NB4 (cell line): ENCODE measurements around the gene CCDC85C.
A peak's percentile ranks its signal among the peaks of the same experiment; 100 is the strongest.

Source experiments
- CTCF ChIP-seq: IDR thresholded peaks from one replicate; pipeline ENCODE4 v1.5.1; 2012; ENCODE audit warnings: low read depth, low read length
- MAX ChIP-seq: IDR thresholded peaks from 2 replicates; pipeline ENCODE4 v1.6.1; 2011; ENCODE audit warnings: low read depth, low read length
- MYC ChIP-seq: IDR thresholded peaks from 2 replicates; pipeline ENCODE4 v1.6.1; 2011; ENCODE audit warnings: low read depth, low read length
- POLR2A ChIP-seq: IDR thresholded peaks from 2 replicates; pipeline ENCODE4 v1.6.1; 2011; ENCODE audit warnings: mild to moderate bottlenecking; ENCODE audit not compliant: insufficient read length; ENCODE audit errors: extremely low read depth

- TF ChIP-seq CTCF, result no peak
- TF ChIP-seq MYC, result no peak
- TF ChIP-seq POLR2A, result no peak
- peak; percentile 46 for TF ChIP-seq MAX
Observed at GRCh38 chr14:99602054-99602787, 1.8 kb downstream of the CCDC85C start.
